C4-2B (cell line): Measurements from ENCODE around the gene KDM5C.

Experiments
- CTCF ChIP-seq: fragments of 450-650 bp; conservative IDR thresholded peaks from 2 replicates; pipeline ENCODE4 v1.5.1; 2017; ENCODE audit warnings: mild to moderate bottlenecking
- ZFX ChIP-seq: fragments of 450-650 bp; IDR thresholded peaks from 2 replicates; pipeline ENCODE4 v1.6.1; 2017

GRCh38 chrX:53166103-53166502 lies 58.9 kb downstream of the KDM5C start:
- no peak for TF ChIP-seq CTCF
- TF ChIP-seq ZFX = no peak
